PC-9 (cell line): ENCODE data around the gene IDNK. TPM values are rescaled to one million over a fixed set of nuclear protein-coding genes. Genes with fewer than 3 reads are reported as not detected.

ENCODE experiments used
- BruUV-seq: library from RNA; stranded (reverse); fragments of 400-500 nt; replicated peaks from 2 replicates; lab custom pipeline; 2021; lab: Mats Ljungman, UMichigan
- CTCF ChIA-PET: fragments of 300-600 bp; sonication (Branson Sonifier 250); formaldehyde crosslinking; loops from one replicate; lab custom pipeline; 2022; ENCODE audit warnings: antibody characterized with exemption; lab: Charles Lee
- POLR2A ChIA-PET: fragments of 300-600 bp; sonication (Branson Sonifier 250); formaldehyde crosslinking; loops from one replicate; lab custom pipeline; 2022; ENCODE audit warnings: antibody characterized with exemption; ENCODE audit not compliant: unreplicated experiment; lab: Charles Lee
- DNase-seq, 2 experiments: peaks; one replicate each; pipeline versions ENCODE4 v3.0.0 to v3.0.0-alpha.2; 2015 to 2022; ENCODE audit warnings: mixed read lengths in 1 of 2
- H2AFZ ChIP-seq: fragments of 200-600 bp; sonication (generic); 2 replicates; pipeline ENCODE4 v1.8.1; 2017; ENCODE audit warnings: antibody characterized with exemption
- H3F3A ChIP-seq: fragments of 200-600 bp; sonication (generic); 2 replicates; pipeline ENCODE4 v1.8.1; 2017; ENCODE audit warnings: antibody characterized with exemption, mild to moderate bottlenecking, low read depth; ENCODE audit not compliant: insufficient read depth
- H3K27ac ChIP-seq: fragments of 200-600 bp; sonication (generic); 2 replicates; pipeline ENCODE4 v1.6.1; 2016; ENCODE audit warnings: mixed run types
- H3K27me3 ChIP-seq: fragments of 200-600 bp; sonication (generic); 2 replicates; pipeline ENCODE4 v1.6.1; 2016; ENCODE audit warnings: low read depth, mixed run types; ENCODE audit not compliant: insufficient read depth
- H3K36me3 ChIP-seq: fragments of 200-600 bp; sonication (generic); 2 replicates; pipeline ENCODE4 v1.6.1; 2016; ENCODE audit warnings: low read depth, mixed run types
- H3K4me1 ChIP-seq: fragments of 200-600 bp; sonication (generic); replicated peaks from 2 replicates; pipeline ENCODE4 v1.6.1; 2016; ENCODE audit warnings: mixed run types; ENCODE audit not compliant: insufficient read depth
- H3K4me2 ChIP-seq: fragments of 200-600 bp; sonication (generic); 2 replicates; pipeline ENCODE4 v1.6.1; 2017; ENCODE audit warnings: mixed run types
- H3K4me3 ChIP-seq: fragments of 200-600 bp; sonication (generic); 2 replicates; pipeline ENCODE4 v1.6.1; 2016; ENCODE audit warnings: mixed run types
- H3K79me2 ChIP-seq: fragments of 200-600 bp; sonication (generic); 2 replicates; pipeline ENCODE4 v1.6.1; 2017; ENCODE audit warnings: low read depth, mixed run types
- H3K9me2 ChIP-seq: fragments of 200-600 bp; sonication (generic); 2 replicates; pipeline ENCODE4 v1.8.1; 2017; ENCODE audit warnings: mild to moderate bottlenecking; ENCODE audit not compliant: insufficient read depth
- H3K9me3 ChIP-seq: fragments of 200-600 bp; sonication (generic); 2 replicates; pipeline ENCODE4 v1.8.1; 2016; ENCODE audit warnings: low read depth; ENCODE audit not compliant: insufficient read depth
- H4K20me1 ChIP-seq: fragments of 200-600 bp; sonication (generic); 2 replicates; pipeline ENCODE4 v1.8.1; 2017; ENCODE audit not compliant: insufficient read depth
- CTCF ChIP-seq: fragments of 200-600 bp; sonication (generic); conservative IDR thresholded peaks from 2 replicates; pipeline ENCODE4 v1.6.1; 2017; ENCODE audit warnings: mixed run types, antibody characterized with exemption, mild to moderate bottlenecking, moderate library complexity
- EZH2 ChIP-seq: fragments of 200-600 bp; sonication (generic); IDR thresholded peaks from 2 replicates; pipeline ENCODE4 v1.8.0; 2017; ENCODE audit warnings: antibody characterized with exemption, low read depth
- intact Hi-C: fragments of 100-400 bp; cut with micrococcal nuclease; formaldehyde crosslinking; loops from one replicate; pipeline ENCODE4 v1.10.0; 2022; ENCODE audit not compliant: unreplicated experiment
- total RNA-seq: library from RNA; stranded (reverse); gene quantifications from 2 replicates; pipeline ENCODE4 v1.2.3, GENCODE V29; 2021

IDNK gene
- total RNA-seq, 1 experiment from 2014 or later = 1.7 TPM

- no TSS peak for BruUV-seq
- H3K4me2 ChIP-seq = no peak overlapping the region
Observed at GRCh38 chr9:83596899-83597504, 25.9 kb upstream of the IDNK start.

DNA sequence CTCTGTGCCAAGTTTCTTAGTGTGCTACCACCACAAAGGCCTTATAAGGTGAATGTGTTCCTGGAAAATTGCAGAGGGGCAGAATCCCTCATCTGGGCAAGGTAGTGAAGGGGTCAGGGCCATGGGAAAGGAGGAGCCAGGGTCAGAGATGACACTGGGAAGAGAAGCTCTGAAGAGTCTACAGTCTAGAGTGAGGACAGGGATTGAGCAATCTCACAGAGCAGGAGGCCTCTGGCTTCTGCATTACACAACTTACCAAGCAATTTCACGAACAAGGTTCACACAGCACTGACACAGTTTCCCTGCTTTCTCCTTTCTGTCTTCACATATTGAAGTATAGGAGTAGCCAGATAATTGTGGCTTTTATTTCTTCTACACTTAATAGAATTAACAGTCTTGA, 24.5 kb upstream of the IDNK start:
- H3K9me3 ChIP-seq = no peaks in the 10 kb centered on the region
- no peaks in the 10 kb centered on the region for H3K79me2 ChIP-seq
- TF ChIP-seq CTCF = no peak
- no peak for TF ChIP-seq EZH2
- no TSS peak for BruUV-seq
- no peak for DNase-seq
- H3K4me3 ChIP-seq = no peak overlapping the region
- H3K4me2 ChIP-seq = no peak overlapping the region
- CTCF ChIA-PET = no interaction called here
- H3K4me1 ChIP-seq = no peaks in the 10 kb centered on the region
- POLR2A ChIA-PET = no interaction called here
- H3F3A ChIP-seq = no peaks in the 10 kb centered on the region
- H3K27ac ChIP-seq = no peak overlapping the region
- H2AFZ ChIP-seq = no peak overlapping the region
- intact Hi-C loops = no loop called here
- no peaks in the 10 kb centered on the region for H3K27me3 ChIP-seq
- no peaks in the 10 kb centered on the region for H3K36me3 ChIP-seq
- H4K20me1 ChIP-seq = no peaks in the 10 kb centered on the region
- H3K9me2 ChIP-seq = no peaks in the 10 kb centered on the region

More at GRCh38 chr9:83596899-83597504, 25.9 kb upstream of the IDNK start:
- TF ChIP-seq CTCF = peak; percentile 89
- no peak for TF ChIP-seq EZH2
- no peaks in the 10 kb centered on the region for H3K9me2 ChIP-seq
- H3K27ac ChIP-seq = no peak overlapping the region
- H4K20me1 ChIP-seq = no peaks in the 10 kb centered on the region
- H3K4me3 ChIP-seq = no peak overlapping the region
- H2AFZ ChIP-seq = no peak overlapping the region
- H3K9me3 ChIP-seq = no peaks in the 10 kb centered on the region
- ChIA-PET POLR2A (no interaction called here), CTCF (interaction anchor here (0.7 kb wide), 1 partner anchor 993 kb away, joined by 3 read pairs; no protein-coding TSS in a partner anchor)
- H3F3A ChIP-seq = no peaks in the 10 kb centered on the region
- H3K79me2 ChIP-seq = no peaks in the 10 kb centered on the region
- DNase-seq = peak in 1 of 2 experiments; percentile 32
- intact Hi-C loops = loop anchor here (1.0 kb wide), 1 partner anchor 263 kb away; no protein-coding TSS in a partner anchor
- no peaks in the 10 kb centered on the region for H3K4me1 ChIP-seq
- no peaks in the 10 kb centered on the region for H3K36me3 ChIP-seq
- H3K27me3 ChIP-seq = no peaks in the 10 kb centered on the region

GRCh38 chr9:83599071-83599470, 23.9 kb upstream of the IDNK start:
- POLR2A ChIA-PET = no interaction called here
- BruUV-seq = no TSS peak

More at GRCh38 chr9:83599071-83599470, 23.9 kb upstream of the IDNK start:
- Histone ChIP-seq H3K4me3 (no peak overlapping the region), H3K9me2 (no peaks in the 10 kb centered on the region), H2AFZ (no peak overlapping the region), H3K9me3 (no peaks in the 10 kb centered on the region), H3F3A (no peaks in the 10 kb centered on the region), H3K27ac (no peak overlapping the region), H3K27me3 (no peaks in the 10 kb centered on the region), H3K4me1 (no peaks in the 10 kb centered on the region), H3K36me3 (no peaks in the 10 kb centered on the region), H3K4me2 (no peak overlapping the region), H3K79me2 (no peaks in the 10 kb centered on the region), H4K20me1 (no peaks in the 10 kb centered on the region)
- intact Hi-C loops = no loop called here
- CTCF ChIA-PET = no interaction called here
- no peak for TF ChIP-seq EZH2
- TF ChIP-seq CTCF = no peak
- DNase-seq = no peak
